ENCODE measurements around the gene ADGRV1.

Gene ADGRV1

GRCh38 chr5:90557391-90557790, 1.2 kb upstream of the ADGRV1 start:
- no peak for DNase-seq (ENCODE audit: low read depth in 1 of 2, low spot score in 1 of 2)
- Histone ChIP-seq H3K27ac (replicated peaks) (no peak overlapping the region), H3K4me3 (replicated peaks; ENCODE audit: insufficient read depth, low read length) (no peak overlapping the region), H3K27me3 (ENCODE audit: insufficient read depth, poor library complexity, severe bottlenecking) (peaks cover 10% of the 10 kb centered on the region)
- TF ChIP-seq, protein P1, sequence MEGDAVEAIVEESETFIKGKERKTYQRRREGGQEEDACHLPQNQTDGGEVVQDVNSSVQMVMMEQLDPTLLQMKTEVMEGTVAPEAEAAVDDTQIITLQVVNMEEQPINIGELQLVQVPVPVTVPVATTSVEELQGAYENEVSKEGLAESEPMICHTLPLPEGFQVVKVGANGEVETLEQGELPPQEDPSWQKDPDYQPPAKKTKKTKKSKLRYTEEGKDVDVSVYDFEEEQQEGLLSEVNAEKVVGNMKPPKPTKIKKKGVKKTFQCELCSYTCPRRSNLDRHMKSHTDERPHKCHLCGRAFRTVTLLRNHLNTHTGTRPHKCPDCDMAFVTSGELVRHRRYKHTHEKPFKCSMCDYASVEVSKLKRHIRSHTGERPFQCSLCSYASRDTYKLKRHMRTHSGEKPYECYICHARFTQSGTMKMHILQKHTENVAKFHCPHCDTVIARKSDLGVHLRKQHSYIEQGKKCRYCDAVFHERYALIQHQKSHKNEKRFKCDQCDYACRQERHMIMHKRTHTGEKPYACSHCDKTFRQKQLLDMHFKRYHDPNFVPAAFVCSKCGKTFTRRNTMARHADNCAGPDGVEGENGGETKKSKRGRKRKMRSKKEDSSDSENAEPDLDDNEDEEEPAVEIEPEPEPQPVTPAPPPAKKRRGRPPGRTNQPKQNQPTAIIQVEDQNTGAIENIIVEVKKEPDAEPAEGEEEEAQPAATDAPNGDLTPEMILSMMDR (IDR thresholded peaks at IDR 0.05; ENCODE audit: insufficient read depth, low read length), result no peak
- no peak for TF ChIP-seq SPI1 (IDR thresholded peaks at IDR 0.05; ENCODE audit: borderline replicate concordance, low read depth)
- TF ChIP-seq POLR2AphosphoS5 (IDR thresholded peaks at IDR 0.05; ENCODE audit: low read depth), result no peak
- no peak for TF ChIP-seq GABPA (IDR thresholded peaks at IDR 0.05; ENCODE audit: low read depth)
- TF ChIP-seq, protein P2, sequence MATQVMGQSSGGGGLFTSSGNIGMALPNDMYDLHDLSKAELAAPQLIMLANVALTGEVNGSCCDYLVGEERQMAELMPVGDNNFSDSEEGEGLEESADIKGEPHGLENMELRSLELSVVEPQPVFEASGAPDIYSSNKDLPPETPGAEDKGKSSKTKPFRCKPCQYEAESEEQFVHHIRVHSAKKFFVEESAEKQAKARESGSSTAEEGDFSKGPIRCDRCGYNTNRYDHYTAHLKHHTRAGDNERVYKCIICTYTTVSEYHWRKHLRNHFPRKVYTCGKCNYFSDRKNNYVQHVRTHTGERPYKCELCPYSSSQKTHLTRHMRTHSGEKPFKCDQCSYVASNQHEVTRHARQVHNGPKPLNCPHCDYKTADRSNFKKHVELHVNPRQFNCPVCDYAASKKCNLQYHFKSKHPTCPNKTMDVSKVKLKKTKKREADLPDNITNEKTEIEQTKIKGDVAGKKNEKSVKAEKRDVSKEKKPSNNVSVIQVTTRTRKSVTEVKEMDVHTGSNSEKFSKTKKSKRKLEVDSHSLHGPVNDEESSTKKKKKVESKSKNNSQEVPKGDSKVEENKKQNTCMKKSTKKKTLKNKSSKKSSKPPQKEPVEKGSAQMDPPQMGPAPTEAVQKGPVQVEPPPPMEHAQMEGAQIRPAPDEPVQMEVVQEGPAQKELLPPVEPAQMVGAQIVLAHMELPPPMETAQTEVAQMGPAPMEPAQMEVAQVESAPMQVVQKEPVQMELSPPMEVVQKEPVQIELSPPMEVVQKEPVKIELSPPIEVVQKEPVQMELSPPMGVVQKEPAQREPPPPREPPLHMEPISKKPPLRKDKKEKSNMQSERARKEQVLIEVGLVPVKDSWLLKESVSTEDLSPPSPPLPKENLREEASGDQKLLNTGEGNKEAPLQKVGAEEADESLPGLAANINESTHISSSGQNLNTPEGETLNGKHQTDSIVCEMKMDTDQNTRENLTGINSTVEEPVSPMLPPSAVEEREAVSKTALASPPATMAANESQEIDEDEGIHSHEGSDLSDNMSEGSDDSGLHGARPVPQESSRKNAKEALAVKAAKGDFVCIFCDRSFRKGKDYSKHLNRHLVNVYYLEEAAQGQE (IDR thresholded peaks at IDR 0.05; ENCODE audit: insufficient replicate concordance, low read depth), result no peak

- Histone ChIP-seq H3K27me3 (ENCODE audit: insufficient read depth, poor library complexity, severe bottlenecking) (peaks cover 10% of the 10 kb centered on the region), H3K4me3 (replicated peaks; ENCODE audit: insufficient read depth, low read length) (no peak overlapping the region), H3K27ac (replicated peaks) (no peak overlapping the region)
- TF ChIP-seq POLR2AphosphoS5 (IDR thresholded peaks at IDR 0.05; ENCODE audit: low read depth) (no peak), SPI1 (IDR thresholded peaks at IDR 0.05; ENCODE audit: borderline replicate concordance, low read depth) (no peak), GABPA (IDR thresholded peaks at IDR 0.05; ENCODE audit: low read depth) (no peak)
- TF ChIP-seq, protein P1 (IDR thresholded peaks at IDR 0.05; ENCODE audit: insufficient read depth, low read length), result no peak
- TF ChIP-seq, protein P2 (IDR thresholded peaks at IDR 0.05; ENCODE audit: insufficient replicate concordance, low read depth), result no peak
- no peak for DNase-seq (ENCODE audit: low read depth in 1 of 2, low spot score in 1 of 2)
Observed at GRCh38 chr5:90557871-90558270, 726 bp upstream of the ADGRV1 start.

DNA sequence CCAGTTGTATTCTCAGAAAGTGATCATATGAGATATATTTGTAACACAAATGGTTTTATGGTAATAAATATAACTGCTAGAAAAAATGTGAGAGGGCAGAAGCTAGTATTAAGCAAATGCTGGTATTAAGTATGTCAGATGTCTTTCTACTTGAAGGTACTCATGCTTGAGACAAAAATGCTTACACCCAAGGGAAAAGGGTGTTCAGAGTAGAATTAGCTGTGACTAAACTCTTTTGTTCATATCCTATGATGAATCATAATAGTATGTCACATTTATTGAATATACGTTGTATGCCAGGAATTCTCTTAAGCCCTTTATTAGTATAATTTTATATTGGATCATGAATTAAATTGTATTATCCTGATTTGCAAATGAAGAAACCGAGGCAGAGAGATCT, 2.2 kb downstream of the ADGRV1 start:
- DNase-seq (ENCODE audit: low read depth in 1 of 2, low spot score in 1 of 2), result no peak
- TF ChIP-seq SPI1 (IDR thresholded peaks at IDR 0.05; ENCODE audit: borderline replicate concordance, low read depth), result no peak
- TF ChIP-seq, protein P1 (IDR thresholded peaks at IDR 0.05; ENCODE audit: insufficient read depth, low read length), result no peak
- TF ChIP-seq, protein P2 (IDR thresholded peaks at IDR 0.05; ENCODE audit: insufficient replicate concordance, low read depth), result no peak
- no peak for TF ChIP-seq GABPA (IDR thresholded peaks at IDR 0.05; ENCODE audit: low read depth)
- no peak for TF ChIP-seq POLR2AphosphoS5 (IDR thresholded peaks at IDR 0.05; ENCODE audit: low read depth)
- Histone ChIP-seq H3K27me3 (ENCODE audit: insufficient read depth, poor library complexity, severe bottlenecking) (peaks cover 10% of the 10 kb centered on the region), H3K4me3 (replicated peaks; ENCODE audit: insufficient read depth, low read length) (no peak overlapping the region), H3K27ac (replicated peaks) (no peak overlapping the region)

Data from HL-60 (cell line).